Endodermal cell (in vitro differentiated cells): ENCODE results near the gene AMMECR1. TPM values are rescaled to one million over a fixed set of nuclear protein-coding genes. Genes with fewer than 3 reads are reported as not detected.

Experiments
- DNase-seq: peaks from one replicate; pipeline ENCODE4 v3.0.0-alpha.2; 2017
- H3K27ac ChIP-seq: 2 replicates; pipeline ENCODE4 v1.5.1; 2013; ENCODE audit warnings: mild to moderate bottlenecking, low read depth, low read length, moderate library complexity
- H3K27me3 ChIP-seq: 2 replicates; pipeline ENCODE4 v1.6.1; 2013; ENCODE audit warnings: mild to moderate bottlenecking, low read length, moderate library complexity; ENCODE audit not compliant: insufficient read depth, control insufficient read depth, poor library complexity, severe bottlenecking
- H3K36me3 ChIP-seq: 2 replicates; pipeline ENCODE4 v1.7.0; 2013; ENCODE audit warnings: mild to moderate bottlenecking, low read length, moderate library complexity; ENCODE audit not compliant: control insufficient read depth, insufficient read depth
- H3K4me1 ChIP-seq: one replicate; pipeline ENCODE4 v1.7.0; 2013; ENCODE audit warnings: low read length; ENCODE audit not compliant: control insufficient read depth, insufficient read depth
- H3K4me3 ChIP-seq: 2 replicates; pipeline ENCODE4 v1.5.1; 2013; ENCODE audit warnings: mild to moderate bottlenecking, low read length, moderate library complexity
- H3K9ac ChIP-seq: 2 replicates; pipeline ENCODE4 v1.6.1; 2013; ENCODE audit warnings: mild to moderate bottlenecking, low read length, moderate library complexity; ENCODE audit not compliant: poor library complexity, severe bottlenecking; ENCODE audit errors: extremely low read depth
- H3K9me3 ChIP-seq: 2 replicates; pipeline ENCODE4 v1.6.1; 2013; ENCODE audit warnings: mild to moderate bottlenecking, low read length, moderate library complexity; ENCODE audit not compliant: control insufficient read depth
- H3K27ac Mint-ChIP-seq: 2 replicates; pipeline ENCODE4 v1.8.0; 2020; ENCODE audit warnings: mixed read lengths
- H3K27me3 Mint-ChIP-seq: 2 replicates; pipeline ENCODE4 v1.8.0; 2021; ENCODE audit warnings: mild to moderate bottlenecking, mixed read lengths; ENCODE audit not compliant: insufficient read depth
- H3K36me3 Mint-ChIP-seq: 2 replicates; pipeline ENCODE4 v1.8.0; 2020; ENCODE audit warnings: low read depth, mixed read lengths
- H3K4me1 Mint-ChIP-seq: 2 replicates; pipeline ENCODE4 v1.8.0; 2020; ENCODE audit warnings: mixed read lengths
- H3K4me3 Mint-ChIP-seq: 2 replicates; pipeline ENCODE4 v1.8.0; 2020; ENCODE audit warnings: mild to moderate bottlenecking, moderate library complexity, mixed read lengths
- H3K9me3 Mint-ChIP-seq: 2 replicates; pipeline ENCODE4 v1.8.0; 2020; ENCODE audit warnings: mild to moderate bottlenecking, mixed read lengths
- CTCF ChIP-seq: fragments of 200-600 bp; sonication (generic); conservative IDR thresholded peaks from 2 replicates; pipeline ENCODE4 v1.5.0; 2021; ENCODE audit warnings: antibody characterized with exemption, mild to moderate bottlenecking
- WGBS, 2 experiments: methylation state at CpG; one replicate each; pipeline versions ENCODE4 v1.1.5 to v1.1.7; 2013; ENCODE audit warnings: missing lambda C conversion rate in 2 of 2, mixed read lengths in 1 of 2; ENCODE audit not compliant: insufficient coverage in 1 of 2, insufficient read length in 1 of 2; 5-methylcytosine and 5-hydroxymethylcytosine counted together
- long read RNA-seq, 4 experiments: library from polyadenylated mRNA in 2 of 4; library from RNA in 1 of 4; library from capped mRNA in 1 of 4; stranded (forward) in 3 of 4; unstranded in 1 of 4; transcript quantifications; one replicate each; pipeline ENCODE4 v2.0.0, GENCODE V29; 2020 to 2021; ENCODE audit warnings: inconsistent platforms in 1 of 4
- polyA plus RNA-seq, 2 experiments: library from polyadenylated mRNA; stranded (reverse); fragments of 50-300 nt; gene quantifications; one replicate each; pipeline ENCODE4 v1.2.3, GENCODE V29; 2013
- total RNA-seq, 2 donors: library from RNA; stranded (reverse); fragmentation: NEBNext Ultra II Directional in 1 of 2; extraction: Animal tissue kit (Norgen Biotek cat#: 25700) in 1 of 2; gene quantifications; 2 replicates in 1 of 2; 3 replicates in 1 of 2; pipeline ENCODE4 v1.2.1, GENCODE V29; 2021

Gene AMMECR1
- total RNA-seq = 10 to 100 TPM; 26.8 to 62.2 TPM
- polyA plus RNA-seq (2013, experiment 1 of 2) = 12.2 TPM
- 12.2 TPM for polyA plus RNA-seq (2013, experiment 2 of 2)
- long read RNA-seq, experiment 1, full-length matches to known transcripts = 7 of 21 reads
- long read RNA-seq, experiment 1, partial matches to known transcripts = 1 of 21 reads
- long read RNA-seq, experiment 1, other reads (novel, unspliced or antisense) = 13 of 21 reads
- long read RNA-seq, experiment 2, full-length matches to known transcripts = 38 of 55 reads
- long read RNA-seq, experiment 2, partial matches to known transcripts = 2 of 55 reads
- long read RNA-seq, experiment 2, other reads (novel, unspliced or antisense) = 15 of 55 reads
- long read RNA-seq, experiment 3, full-length matches to known transcripts = 421 of 435 reads
- long read RNA-seq, experiment 3, partial matches to known transcripts = 6 of 435 reads
- long read RNA-seq, experiment 3, other reads (novel, unspliced or antisense) = 8 of 435 reads
- long read RNA-seq, experiment 4, full-length matches to known transcripts = 12 of 16 reads
- long read RNA-seq, experiment 4, partial matches to known transcripts = 4 of 16 reads
- long read RNA-seq, experiment 4, other reads (novel, unspliced or antisense) = 0 of 16 reads

- Histone ChIP-seq H3K27ac (no peak within 1 kb of the TSS), H3K4me1 (no peaks in the 10 kb centered on the region), H3K36me3 (no peaks in the 10 kb centered on the region), H3K4me3 (peak within 1 kb of the TSS; percentile 95), H3K9ac (peak within 1 kb of the TSS; percentile 76), H3K27me3 (no peaks in the 10 kb centered on the region), H3K9me3 (no peaks in the 10 kb centered on the region)
- peak; percentile 85 for DNase-seq
- Mint-ChIP-seq H3K4me1 (peaks cover 71% of the 10 kb centered on the region), H3K9me3 (no peaks in the 10 kb centered on the region), H3K4me3 (peak within 1 kb of the TSS; percentile 97), H3K27ac (peak within 1 kb of the TSS; percentile 97), H3K27me3 (no peaks in the 10 kb centered on the region), H3K36me3 (no peaks in the 10 kb centered on the region)
- WGBS, 2 experiments = 0 to 1% methylated on average over 1 to 71 of the region's 78 CpGs
- no peak for TF ChIP-seq CTCF
Observed at GRCh38 chrX:110317820-110318663, at the start of gene AMMECR1. AMMECR1 (minus strand) TSS chrX:110318085; CDS start chrX:110318071, 14 bp downstream.

GRCh38 chrX:110363244-110363643, 45.4 kb upstream of the AMMECR1 start:
- H3K4me3 Mint-ChIP-seq = no peak overlapping the region
- no peaks in the 10 kb centered on the region for H3K36me3 Mint-ChIP-seq
- DNase-seq = no peak
- Histone ChIP-seq H3K9ac (no peak overlapping the region), H3K4me1 (no peaks in the 10 kb centered on the region), H3K27me3 (no peaks in the 10 kb centered on the region), H3K9me3 (no peaks in the 10 kb centered on the region), H3K36me3 (no peaks in the 10 kb centered on the region), H3K27ac (no peak overlapping the region), H3K4me3 (no peak overlapping the region)
- H3K27ac Mint-ChIP-seq = no peak overlapping the region
- TF ChIP-seq CTCF = no peak
- WGBS, 2 experiments = 100% methylated on average over 1 of the region's 1 CpG; no CpG with 5 or more reads in 1 of the 2 experiments
- H3K4me1 Mint-ChIP-seq = peaks cover 7% of the 10 kb centered on the region
- H3K9me3 Mint-ChIP-seq = no peaks in the 10 kb centered on the region
- H3K27me3 Mint-ChIP-seq = no peaks in the 10 kb centered on the region

- WGBS, 2 experiments = 85% methylated on average over 1 of the region's 1 CpG; no CpG with 5 or more reads in 1 of the 2 experiments
- no peak overlapping the region for H3K9ac ChIP-seq
- H3K27me3 Mint-ChIP-seq = no peaks in the 10 kb centered on the region
- peaks cover 2% of the 10 kb centered on the region for H3K9me3 Mint-ChIP-seq
- DNase-seq = no peak
- no peak for TF ChIP-seq CTCF
- H3K27ac ChIP-seq = no peak overlapping the region
- peaks cover 7% of the 10 kb centered on the region for H3K4me1 Mint-ChIP-seq
- no peaks in the 10 kb centered on the region for H3K36me3 ChIP-seq
- no peaks in the 10 kb centered on the region for H3K4me1 ChIP-seq
- no peak overlapping the region for H3K4me3 ChIP-seq
- no peaks in the 10 kb centered on the region for H3K36me3 Mint-ChIP-seq
- H3K27me3 ChIP-seq = no peaks in the 10 kb centered on the region
- no peak overlapping the region for H3K27ac Mint-ChIP-seq
- H3K9me3 ChIP-seq = no peaks in the 10 kb centered on the region
- no peak overlapping the region for H3K4me3 Mint-ChIP-seq
Observed at GRCh38 chrX:110359273-110359672, 41.4 kb upstream of the AMMECR1 start.
